ENCODE measurements around the gene HIF1AN.

DNA sequence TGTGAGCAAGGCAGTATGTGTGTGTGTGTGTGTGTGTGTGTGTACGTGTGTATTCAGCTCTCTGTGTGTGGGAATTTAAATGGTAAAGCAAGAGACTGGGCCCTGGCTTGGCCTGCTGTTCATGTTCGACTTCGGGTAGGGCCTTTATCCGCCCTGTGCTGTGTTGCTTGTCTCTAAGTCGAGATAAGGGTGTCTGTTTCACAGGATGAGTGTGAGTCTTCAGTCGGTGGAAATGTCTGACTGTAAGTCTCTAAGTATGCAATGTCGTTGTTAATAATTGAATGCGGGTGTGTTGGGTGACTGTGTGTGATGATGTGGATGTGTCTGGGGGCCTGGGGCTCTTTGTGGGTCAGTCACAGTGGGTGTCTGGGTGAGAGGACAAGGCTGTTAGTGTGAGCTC is 34.8 kb downstream of the HIF1AN start:
- no peak for TF ChIP-seq CTCF (IDR thresholded peaks at IDR 0.05)
- TF ChIP-seq POLR2A (IDR thresholded peaks at IDR 0.05), result no peak

Data from breast epithelium (tissue), 3 donors.